Choroid plexus epithelial cell (primary cell): ENCODE measurements around the gene BCAS3.

ENCODE experiments used
- DNase-seq: peaks from one replicate; pipeline ENCODE4 v3.0.0-alpha.2; 2010; ENCODE audit warnings: low read depth
- H3K4me3 ChIP-seq: 2 replicates; pipeline ENCODE4 v1.5.1; 2011; ENCODE audit warnings: low read depth, mild to moderate bottlenecking, control low read depth, low read length, moderate library complexity
- CTCF ChIP-seq: conservative IDR thresholded peaks from 2 replicates; pipeline ENCODE4 v1.5.1; 2011; ENCODE audit warnings: low read depth, mild to moderate bottlenecking, control low read depth, inconsistent platforms, low read length, moderate library complexity

Gene BCAS3

GRCh38 chr17:60695960-60696359 is 18.3 kb downstream of the BCAS3 start:
- TF ChIP-seq CTCF: no peak
- H3K4me3 ChIP-seq: no peak overlapping the region
- no peak for DNase-seq

GRCh38 chr17:60699090-60699489 is 21.4 kb downstream of the BCAS3 start:
- no peak for TF ChIP-seq CTCF
- no peak for DNase-seq
- H3K4me3 ChIP-seq: no peak overlapping the region

- DNase-seq: no peak
- TF ChIP-seq CTCF: no peak
- H3K4me3 ChIP-seq: no peak overlapping the region
Measured at GRCh38 chr17:60704170-60704569, 26.5 kb downstream of the BCAS3 start.

- no peak for TF ChIP-seq CTCF
- no peak overlapping the region for H3K4me3 ChIP-seq
- DNase-seq: no peak
Measured at GRCh38 chr17:60712675-60713074, 35.0 kb downstream of the BCAS3 start.

GRCh38 chr17:60713608-60714007 is 36.0 kb downstream of the BCAS3 start:
- H3K4me3 ChIP-seq: no peak overlapping the region
- TF ChIP-seq CTCF: no peak
- no peak for DNase-seq

- no peak for DNase-seq
- no peak overlapping the region for H3K4me3 ChIP-seq
- no peak for TF ChIP-seq CTCF
Measured at GRCh38 chr17:60716766-60717165, 39.1 kb downstream of the BCAS3 start.

GRCh38 chr17:60717814-60718213 is 40.2 kb downstream of the BCAS3 start:
- TF ChIP-seq CTCF: no peak
- no peak for DNase-seq
- no peak overlapping the region for H3K4me3 ChIP-seq
